Trophoblast cell (in vitro differentiated cells and primary cell): ENCODE results near the gene TSNAX.

ENCODE experiments used
- DNase-seq, 2 donors: peaks; one replicate each; pipeline ENCODE4 v3.0.0-alpha.2; 2016
- H2AFZ ChIP-seq: 2 replicates; pipeline ENCODE4 v1.6.1; 2013; ENCODE audit warnings: low read length, moderate library complexity, mild to moderate bottlenecking; ENCODE audit not compliant: insufficient read depth, poor library complexity
- H2AK5ac ChIP-seq: 2 replicates; pipeline ENCODE4 v1.6.1; 2013; ENCODE audit warnings: mild to moderate bottlenecking, low read length
- H2BK120ac ChIP-seq: 2 replicates; pipeline ENCODE4 v1.6.1; 2013; ENCODE audit warnings: low read length, mild to moderate bottlenecking, moderate library complexity; ENCODE audit not compliant: insufficient read depth, poor library complexity
- H2BK12ac ChIP-seq: 2 replicates; pipeline ENCODE4 v1.6.1; 2013; ENCODE audit warnings: mild to moderate bottlenecking, low read length, moderate library complexity
- H2BK5ac ChIP-seq: 2 replicates; pipeline ENCODE4 v1.6.1; 2013; ENCODE audit warnings: low read length, low read depth, moderate library complexity, mild to moderate bottlenecking; ENCODE audit not compliant: poor library complexity
- H3K14ac ChIP-seq: 2 replicates; pipeline ENCODE4 v1.6.1; 2013; ENCODE audit warnings: mild to moderate bottlenecking, low read length
- H3K18ac ChIP-seq: 2 replicates; pipeline ENCODE4 v1.6.1; 2013; ENCODE audit warnings: mild to moderate bottlenecking, low read length
- H3K23ac ChIP-seq: 2 replicates; pipeline ENCODE4 v1.6.1; 2013; ENCODE audit warnings: low read length
- H3K27ac ChIP-seq: 2 replicates; pipeline ENCODE4 v1.5.1; 2013; ENCODE audit warnings: low read depth, mild to moderate bottlenecking, inconsistent platforms, low read length, moderate library complexity
- H3K27me3 ChIP-seq: 2 replicates; pipeline ENCODE4 v1.6.1; 2013; ENCODE audit warnings: inconsistent platforms, mild to moderate bottlenecking, low read length, moderate library complexity; ENCODE audit not compliant: insufficient read depth
- H3K36me3 ChIP-seq, 2 experiments: 1 replicate in 1 of 2; 2 replicates in 1 of 2; pipeline ENCODE4 v1.6.1; 2013; ENCODE audit warnings: low read length in 2 of 2, mild to moderate bottlenecking in 2 of 2, moderate library complexity in 1 of 2; ENCODE audit not compliant: insufficient read depth in 2 of 2, control insufficient read depth in 1 of 2
- H3K4ac ChIP-seq: 2 replicates; pipeline ENCODE4 v1.6.1; 2013; ENCODE audit warnings: low read depth, mild to moderate bottlenecking, low read length, moderate library complexity
- H3K4me1 ChIP-seq, 2 experiments: 1 replicate in 1 of 2; 2 replicates in 1 of 2; pipeline ENCODE4 v1.6.1; 2013; ENCODE audit warnings: low read length in 2 of 2, mild to moderate bottlenecking in 2 of 2, moderate library complexity in 1 of 2; ENCODE audit not compliant: insufficient read depth in 2 of 2, control insufficient read depth in 1 of 2
- H3K4me2 ChIP-seq: 2 replicates; pipeline ENCODE4 v1.6.1; 2013; ENCODE audit warnings: inconsistent platforms, mild to moderate bottlenecking, low read length, moderate library complexity
- H3K4me3 ChIP-seq: 2 replicates; pipeline ENCODE4 v1.5.1; 2013; ENCODE audit warnings: mild to moderate bottlenecking, low read depth, low read length, inconsistent platforms
- H3K79me1 ChIP-seq: one replicate; pipeline ENCODE4 v1.6.1; 2013; ENCODE audit warnings: low read length
- H3K79me2 ChIP-seq: 2 replicates; pipeline ENCODE4 v1.6.1; 2013; ENCODE audit warnings: low read length, mild to moderate bottlenecking; ENCODE audit not compliant: control insufficient read depth, insufficient read depth, poor library complexity
- H3K9ac ChIP-seq: 2 replicates; pipeline ENCODE4 v1.6.1; 2013; ENCODE audit warnings: mild to moderate bottlenecking, low read length
- H3K9me3 ChIP-seq: 2 replicates; pipeline ENCODE4 v1.6.1; 2013; ENCODE audit warnings: low read depth, mild to moderate bottlenecking, control low read depth, inconsistent platforms, low read length; ENCODE audit not compliant: insufficient read depth
- H4K12ac ChIP-seq: 2 replicates; pipeline ENCODE4 v1.6.1; 2013; ENCODE audit warnings: low read depth, mild to moderate bottlenecking, low read length, moderate library complexity
- H4K8ac ChIP-seq: 2 replicates; pipeline ENCODE4 v1.6.1; 2013; ENCODE audit warnings: low read depth, mild to moderate bottlenecking, low read length, moderate library complexity
- H4K91ac ChIP-seq: one replicate; pipeline ENCODE4 v1.6.1; 2013; ENCODE audit warnings: low read depth, mild to moderate bottlenecking, low read length, moderate library complexity
- WGBS: extraction: QIAGEN DNeasy Blood & Tissue Kit; methylation state at CpG from one replicate; pipeline ENCODE4 v1.1.7; 2013; ENCODE audit warnings: missing lambda C conversion rate; ENCODE audit not compliant: insufficient read length, insufficient coverage; ENCODE audit errors: extremely low coverage; 5-methylcytosine and 5-hydroxymethylcytosine counted together

TSNAX gene

GRCh38 chr1:231610388-231610787 lies 81.9 kb downstream of the TSNAX start:
- no peaks in the 10 kb centered on the region for H3K27me3 ChIP-seq
- H2BK5ac ChIP-seq = no peak overlapping the region
- H3K79me1 ChIP-seq = no peaks in the 10 kb centered on the region
- H3K18ac ChIP-seq = no peak overlapping the region
- no peak overlapping the region for H3K14ac ChIP-seq
- no peak overlapping the region for H2BK120ac ChIP-seq
- peaks cover 0 to 1% of the 10 kb centered on the region in 2 experiments for H3K4me1 ChIP-seq
- H3K4me3 ChIP-seq = no peak overlapping the region
- no peak overlapping the region for H2AK5ac ChIP-seq
- H3K23ac ChIP-seq = no peak overlapping the region
- H4K8ac ChIP-seq = no peak overlapping the region
- no peak overlapping the region for H2AFZ ChIP-seq
- H4K12ac ChIP-seq = no peak overlapping the region
- H3K4me2 ChIP-seq = no peak overlapping the region
- H3K79me2 ChIP-seq = no peaks in the 10 kb centered on the region
- no peak overlapping the region for H2BK12ac ChIP-seq
- no peaks in the 10 kb centered on the region for H3K9me3 ChIP-seq
- no peak for DNase-seq
- H4K91ac ChIP-seq = no peak overlapping the region
- no peak overlapping the region for H3K9ac ChIP-seq
- H3K27ac ChIP-seq = no peak overlapping the region
- no CpG with 5 or more reads among the region's 2 CpGs for WGBS
- H3K36me3 ChIP-seq = no peaks in the 10 kb centered on the region
- H3K4ac ChIP-seq = no peak overlapping the region

DNA sequence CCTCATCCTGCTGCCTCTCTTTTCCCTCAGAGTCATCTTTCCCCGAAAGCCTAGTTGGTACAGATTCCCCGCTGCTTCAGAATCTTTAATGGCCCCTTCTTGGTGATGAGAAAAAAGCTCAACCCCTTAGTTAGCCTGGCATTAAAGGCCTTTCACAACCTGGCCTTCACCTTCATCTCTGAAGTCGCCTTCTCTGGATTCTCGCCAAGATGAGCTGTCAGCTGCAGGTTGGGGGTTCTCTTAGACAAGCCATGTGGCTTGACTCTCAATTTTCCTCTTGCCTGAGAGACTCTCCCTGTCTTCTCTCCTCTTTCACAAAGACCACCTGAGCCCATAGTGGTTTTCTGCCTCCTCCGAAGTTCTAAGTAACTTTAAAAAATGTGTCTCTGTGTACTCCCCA lies 82.6 kb downstream of the TSNAX start:
- Histone ChIP-seq H2AK5ac (no peak overlapping the region), H3K14ac (no peak overlapping the region), H3K9me3 (no peaks in the 10 kb centered on the region), H3K79me2 (no peaks in the 10 kb centered on the region), H3K4me1 (peaks cover 0 to 1% of the 10 kb centered on the region in 2 experiments), H3K27me3 (no peaks in the 10 kb centered on the region), H2BK12ac (no peak overlapping the region), H3K36me3 (no peaks in the 10 kb centered on the region), H3K27ac (no peak overlapping the region), H3K79me1 (no peaks in the 10 kb centered on the region), H4K91ac (no peak overlapping the region), H3K4me2 (no peak overlapping the region), H2BK120ac (no peak overlapping the region), H2AFZ (no peak overlapping the region), H3K23ac (no peak overlapping the region), H4K12ac (no peak overlapping the region), H2BK5ac (no peak overlapping the region), H3K18ac (no peak overlapping the region), H3K4ac (no peak overlapping the region), H3K9ac (no peak overlapping the region), H4K8ac (no peak overlapping the region), H3K4me3 (no peak overlapping the region)
- no peak for DNase-seq
- WGBS = no CpG with 5 or more reads among the region's 5 CpGs

DNA sequence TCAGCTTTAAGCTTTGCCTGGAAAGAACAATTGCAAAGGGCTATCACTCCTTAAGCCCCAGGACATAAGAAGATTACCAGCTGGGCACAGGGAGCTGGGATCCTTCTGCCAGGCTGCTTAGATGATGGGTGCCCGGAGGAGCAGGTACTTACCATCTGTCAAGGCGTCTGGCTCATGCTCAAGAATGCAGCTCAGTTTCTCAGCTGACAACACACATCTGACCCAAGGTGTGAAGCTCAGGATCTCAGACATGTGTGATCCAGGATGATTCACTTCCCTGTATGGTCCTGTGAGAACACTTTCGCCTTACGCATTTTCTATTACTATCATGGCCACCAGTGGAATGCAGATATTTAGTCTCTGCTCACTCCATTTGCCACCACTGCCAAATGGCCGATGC lies 83.4 kb downstream of the TSNAX start:
- no peak for DNase-seq
- Histone ChIP-seq H4K91ac (no peak overlapping the region), H3K9ac (no peak overlapping the region), H2BK12ac (no peak overlapping the region), H3K36me3 (no peaks in the 10 kb centered on the region), H2AFZ (no peak overlapping the region), H3K14ac (no peak overlapping the region), H4K12ac (no peak overlapping the region), H2AK5ac (no peak overlapping the region), H2BK120ac (no peak overlapping the region), H3K79me1 (no peaks in the 10 kb centered on the region), H3K9me3 (no peaks in the 10 kb centered on the region), H3K4ac (no peak overlapping the region), H3K4me1 (peaks cover 0 to under 1% of the 10 kb centered on the region in 2 experiments), H2BK5ac (no peak overlapping the region), H3K27ac (no peak overlapping the region), H3K23ac (no peak overlapping the region), H3K4me2 (no peak overlapping the region), H4K8ac (no peak overlapping the region), H3K4me3 (no peak overlapping the region), H3K27me3 (no peaks in the 10 kb centered on the region), H3K18ac (no peak overlapping the region), H3K79me2 (no peaks in the 10 kb centered on the region)
- WGBS = no CpG with 5 or more reads among the region's 5 CpGs

- H4K8ac ChIP-seq = no peak overlapping the region
- WGBS = no CpG with 5 or more reads among the region's 10 CpGs
Measured at GRCh38 chr1:231612393-231613089, 84.1 kb downstream of the TSNAX start.

More at GRCh38 chr1:231612393-231613089, 84.1 kb downstream of the TSNAX start:
- no peak overlapping the region for H2BK12ac ChIP-seq
- no peak overlapping the region for H2BK5ac ChIP-seq
- H2AK5ac ChIP-seq = no peak overlapping the region
- H3K27ac ChIP-seq = no peak overlapping the region
- no peak overlapping the region for H3K14ac ChIP-seq
- H2BK120ac ChIP-seq = no peak overlapping the region
- no peak overlapping the region for H3K4ac ChIP-seq
- no peak overlapping the region for H3K4me2 ChIP-seq
- H3K79me2 ChIP-seq = no peaks in the 10 kb centered on the region
- H3K9me3 ChIP-seq = no peaks in the 10 kb centered on the region
- no peak overlapping the region for H3K9ac ChIP-seq
- no peaks in the 10 kb centered on the region for H3K4me1 ChIP-seq
- no peaks in the 10 kb centered on the region for H3K79me1 ChIP-seq
- no peak overlapping the region for H3K23ac ChIP-seq
- no peaks in the 10 kb centered on the region for H3K36me3 ChIP-seq
- H3K27me3 ChIP-seq = no peaks in the 10 kb centered on the region
- H3K4me3 ChIP-seq = no peak overlapping the region
- no peak overlapping the region for H4K12ac ChIP-seq
- H2AFZ ChIP-seq = no peak overlapping the region
- no peak overlapping the region for H3K18ac ChIP-seq
- no peak for DNase-seq
- H4K91ac ChIP-seq = no peak overlapping the region
